OCI-LY3 (cell line): ENCODE data around the gene BCAT1.

ENCODE experiments used
- EZH2phosphoT487 ChIP-seq: fragments of 200-600 bp; shearing (Covaris generic); IDR thresholded peaks from 2 replicates; pipeline ENCODE4 v1.6.1; 2018; ENCODE audit warnings: antibody characterized with exemption, mixed run types, low read depth
- TF ChIP-seq, protein P1 (sequence below): fragments of 200-600, 300-600 bp; sonication (generic); IDR thresholded peaks from 2 replicates; pipeline ENCODE4 v1.5.1; 2014; ENCODE audit warnings: antibody characterized with exemption, low read length, low read depth

DNA sequence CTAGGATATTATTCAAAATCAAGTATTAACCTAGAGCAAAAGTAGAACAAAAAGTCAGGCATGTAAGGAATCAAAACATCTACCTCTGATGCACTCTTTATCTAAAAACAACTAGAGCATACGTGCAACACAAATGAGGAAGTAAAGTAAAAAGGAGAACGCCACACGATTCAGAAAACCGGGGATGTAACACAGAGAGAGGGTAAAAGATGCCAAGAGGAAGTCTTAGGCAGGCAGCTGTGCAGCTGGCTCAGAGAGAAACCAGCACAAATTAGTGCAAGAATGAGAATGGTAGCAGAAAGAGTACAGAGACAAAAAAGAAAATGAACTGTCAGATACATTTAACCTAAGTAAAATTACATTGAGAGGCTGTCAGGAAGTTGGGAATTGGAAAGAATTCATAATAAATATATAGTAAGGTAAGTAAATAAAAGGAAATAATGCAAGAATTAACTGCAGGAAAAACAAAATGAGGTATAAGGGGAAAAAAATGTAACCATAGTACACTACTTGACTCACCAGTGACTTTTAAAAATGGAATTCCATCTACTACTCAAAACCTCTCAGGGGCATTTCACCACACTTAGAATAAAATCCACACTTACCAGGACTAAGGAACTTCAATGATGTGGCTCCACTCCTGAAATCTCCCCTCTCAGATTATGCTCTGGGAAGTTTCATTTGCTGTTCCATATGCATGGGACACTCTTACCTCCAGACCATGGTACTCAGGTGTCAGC, 17.1 kb downstream of the BCAT1 start:
- TF ChIP-seq, protein P1, sequence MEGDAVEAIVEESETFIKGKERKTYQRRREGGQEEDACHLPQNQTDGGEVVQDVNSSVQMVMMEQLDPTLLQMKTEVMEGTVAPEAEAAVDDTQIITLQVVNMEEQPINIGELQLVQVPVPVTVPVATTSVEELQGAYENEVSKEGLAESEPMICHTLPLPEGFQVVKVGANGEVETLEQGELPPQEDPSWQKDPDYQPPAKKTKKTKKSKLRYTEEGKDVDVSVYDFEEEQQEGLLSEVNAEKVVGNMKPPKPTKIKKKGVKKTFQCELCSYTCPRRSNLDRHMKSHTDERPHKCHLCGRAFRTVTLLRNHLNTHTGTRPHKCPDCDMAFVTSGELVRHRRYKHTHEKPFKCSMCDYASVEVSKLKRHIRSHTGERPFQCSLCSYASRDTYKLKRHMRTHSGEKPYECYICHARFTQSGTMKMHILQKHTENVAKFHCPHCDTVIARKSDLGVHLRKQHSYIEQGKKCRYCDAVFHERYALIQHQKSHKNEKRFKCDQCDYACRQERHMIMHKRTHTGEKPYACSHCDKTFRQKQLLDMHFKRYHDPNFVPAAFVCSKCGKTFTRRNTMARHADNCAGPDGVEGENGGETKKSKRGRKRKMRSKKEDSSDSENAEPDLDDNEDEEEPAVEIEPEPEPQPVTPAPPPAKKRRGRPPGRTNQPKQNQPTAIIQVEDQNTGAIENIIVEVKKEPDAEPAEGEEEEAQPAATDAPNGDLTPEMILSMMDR, result no peak
- no peak for TF ChIP-seq EZH2phosphoT487
